ENCODE measurements around the gene MREG. TPM values are rescaled to one million over a fixed set of nuclear protein-coding genes. Genes with fewer than 3 reads are reported as not detected.
"Not testable (repeated sequence)": the region's sequence is repeated elsewhere in the genome, so short reads cannot be mapped to it uniquely, and the experiment has no call there.

MREG gene
- total RNA-seq, 1 experiment from 2014 or later, result 14.1 TPM

- DNase-seq (ENCODE audit: low spot score), result no peak
Observed at GRCh38 chr2:215961981-215962380, 51.4 kb downstream of the MREG start.

- DNase-seq (ENCODE audit: low spot score), result no peak
Observed at GRCh38 chr2:215958257-215958656, 55.1 kb downstream of the MREG start.

GRCh38 chr2:215957354-215958122 lies 55.8 kb downstream of the MREG start:
- not testable (repeated sequence) for DNase-seq (ENCODE audit: low spot score)

GRCh38 chr2:215952860-215953637 lies 60.3 kb downstream of the MREG start:
- DNase-seq (ENCODE audit: low spot score), result no peak

GRCh38 chr2:215951558-215951957 lies 61.8 kb downstream of the MREG start:
- no peak for DNase-seq (ENCODE audit: low spot score)

GRCh38 chr2:215949991-215950404 lies 63.4 kb downstream of the MREG start:
- DNase-seq (ENCODE audit: low spot score), result peak; percentile 50

GRCh38 chr2:215948051-215948450 lies 65.3 kb downstream of the MREG start:
- DNase-seq (ENCODE audit: low spot score), result no peak

GRCh38 chr2:215946586-215946985 lies 66.8 kb downstream of the MREG start:
- no peak for DNase-seq (ENCODE audit: low spot score)

- no peak for DNase-seq (ENCODE audit: low spot score)
Observed at GRCh38 chr2:215942194-215942593, 71.2 kb downstream of the MREG start.

GRCh38 chr2:215941726-215942125 lies 71.6 kb downstream of the MREG start:
- no peak for DNase-seq (ENCODE audit: low spot score)

GRCh38 chr2:215940645-215941184 lies 72.6 kb downstream of the MREG start:
- no peak for DNase-seq (ENCODE audit: low spot score)

GRCh38 chr2:215937190-215937589 lies 76.2 kb downstream of the MREG start:
- DNase-seq (ENCODE audit: low spot score), result no peak

GRCh38 chr2:215933151-215933550 lies 80.2 kb downstream of the MREG start:
- no peak for DNase-seq (ENCODE audit: low spot score)

GRCh38 chr2:215931256-215931903 lies 82.0 kb downstream of the MREG start:
- peak; percentile 64 for DNase-seq (ENCODE audit: low spot score)

- no peak for DNase-seq (ENCODE audit: low spot score)
Observed at GRCh38 chr2:215930505-215931253, 82.7 kb downstream of the MREG start.

GRCh38 chr2:215929602-215930335 lies 83.6 kb downstream of the MREG start:
- peak; percentile 37 for DNase-seq (ENCODE audit: low spot score)

- DNase-seq (ENCODE audit: low spot score), result no peak
Observed at GRCh38 chr2:215928086-215928485, 85.3 kb downstream of the MREG start.

GRCh38 chr2:215926992-215927391 lies 86.4 kb downstream of the MREG start:
- DNase-seq (ENCODE audit: low spot score), result not testable (repeated sequence)

GRCh38 chr2:215921895-215922294 lies 91.5 kb downstream of the MREG start:
- peak; percentile 72 for DNase-seq (ENCODE audit: low spot score)

- DNase-seq (ENCODE audit: low spot score), result peak; percentile 63
Observed at GRCh38 chr2:215920244-215921100, 92.9 kb downstream of the MREG start.

Measured in A172 (cell line).